SK-N-SH (cell line): Measurements from ENCODE around the gene STXBP6. TPM values are rescaled to one million over a fixed set of nuclear protein-coding genes. Genes with fewer than 3 reads are reported as not detected.

ENCODE experiments used
- CTCF ChIA-PET: fragments of 300-600, 350-600 bp; formaldehyde crosslinking; extraction: SDS; loops from one replicate; lab custom pipeline; 2021; lab: Yijun Ruan, JAX
- POLR2A ChIA-PET: fragments of 350-600 bp; sonication (Branson Sonifier 250); formaldehyde crosslinking; extraction: SDS; loops from one replicate; lab custom pipeline; 2020; ENCODE audit warnings: antibody characterized with exemption, inconsistent platforms; lab: Yijun Ruan, JAX
- DNase-seq: peaks from one replicate; pipeline ENCODE4 v3.0.0; 2012
- H2AFZ ChIP-seq: fragments of 200-600 bp; sonication (generic); 2 replicates; pipeline ENCODE4 v1.8.1; 2016; ENCODE audit warnings: antibody characterized with exemption, mild to moderate bottlenecking, low read depth
- H3F3A ChIP-seq: fragments of 200-600 bp; sonication (generic); replicated peaks from 2 replicates; pipeline ENCODE3; 2016; ENCODE audit warnings: antibody characterized with exemption, mild to moderate bottlenecking; ENCODE audit not compliant: insufficient read depth
- H3K27ac ChIP-seq, 2 experiments: fragments of 200-500 bp in 1 of 2; fragments of 200-600 bp in 1 of 2; sonication (Bioruptor generic) in 1 of 2; sonication (generic), shearing (Covaris generic) in 1 of 2; 2 replicates each; pipeline versions ENCODE4 v1.5.1 to v1.6.1; 2014 to 2016; ENCODE audit warnings: low read depth in 2 of 2, inconsistent platforms in 1 of 2, low read length in 1 of 2, mild to moderate bottlenecking in 1 of 2, mixed read lengths in 1 of 2
- H3K27me3 ChIP-seq: fragments of 200-600 bp; sonication (generic), shearing (Covaris generic); 2 replicates; pipeline ENCODE4 v1.6.1; 2016; ENCODE audit warnings: mixed run types; ENCODE audit not compliant: insufficient read depth
- H3K36me3 ChIP-seq, 2 experiments: fragments of 200-500 bp in 1 of 2; fragments of 200-600 bp in 1 of 2; sonication (Bioruptor generic) in 1 of 2; sonication (generic) in 1 of 2; replicated peaks in 1 of 2; 2 replicates each; pipeline versions ENCODE3 to v1.5.1; 2014 to 2016; ENCODE audit warnings: low read length in 1 of 2, mild to moderate bottlenecking in 1 of 2; ENCODE audit not compliant: insufficient read depth in 2 of 2, control insufficient read depth in 1 of 2
- H3K4me1 ChIP-seq, 2 experiments: fragments of 200-500 bp in 1 of 2; fragments of 200-600 bp in 1 of 2; sonication (Bioruptor generic) in 1 of 2; sonication (generic), shearing (Covaris generic) in 1 of 2; 2 replicates each; pipeline versions ENCODE4 v1.5.1 to v1.6.1; 2014 to 2016; ENCODE audit warnings: low read depth in 1 of 2, low read length in 1 of 2, mixed run types in 1 of 2; ENCODE audit not compliant: insufficient read depth in 2 of 2, control insufficient read depth in 1 of 2
- H3K4me2 ChIP-seq: fragments of 200-600 bp; sonication (generic), shearing (Covaris generic); 2 replicates; pipeline ENCODE4 v1.6.1; 2017; ENCODE audit warnings: mixed run types
- H3K4me3 ChIP-seq, 2 experiments: fragments of 200-500 bp in 1 of 2; fragments of 200-600 bp in 1 of 2; sonication (Bioruptor generic) in 1 of 2; sonication (generic), shearing (Covaris generic) in 1 of 2; 2 replicates each; pipeline versions ENCODE4 v1.5.1 to v1.8.1; 2014 to 2016; ENCODE audit warnings: low read depth in 2 of 2, inconsistent platforms in 1 of 2, low read length in 1 of 2, mild to moderate bottlenecking in 1 of 2, mixed read lengths in 1 of 2, moderate library complexity in 1 of 2
- H3K79me2 ChIP-seq: fragments of 200-600 bp; sonication (generic); 2 replicates; pipeline ENCODE4 v1.8.1; 2017; ENCODE audit warnings: mild to moderate bottlenecking; ENCODE audit not compliant: insufficient read depth
- H3K9ac ChIP-seq: fragments of 200-600 bp; sonication (generic); 2 replicates; pipeline ENCODE4 v1.6.1; 2017; ENCODE audit warnings: mixed run types
- H3K9me2 ChIP-seq: fragments of 200-600 bp; sonication (generic); 2 replicates; pipeline ENCODE4 v1.6.1; 2017; ENCODE audit warnings: mixed run types
- H3K9me3 ChIP-seq: fragments of 200-600 bp; sonication (generic); 2 replicates; pipeline ENCODE4 v1.6.1; 2017; ENCODE audit warnings: mixed run types, mild to moderate bottlenecking, moderate library complexity
- H4K20me1 ChIP-seq: fragments of 200-600 bp; sonication (generic); 2 replicates; pipeline ENCODE4 v1.6.1; 2017; ENCODE audit warnings: mild to moderate bottlenecking, mixed run types; ENCODE audit not compliant: insufficient read depth
- CTCF ChIP-seq: fragments of 200-600 bp; sonication (generic); IDR thresholded peaks from 2 replicates; pipeline ENCODE4 v1.6.1; 2017; ENCODE audit warnings: antibody characterized with exemption, mild to moderate bottlenecking, moderate library complexity
- EP300 ChIP-seq, 2 experiments: IDR thresholded peaks; 2 replicates each; pipeline versions ENCODE4 v1.4.0 to v1.6.1; 2012; ENCODE audit warnings: borderline replicate concordance in 1 of 2, low read depth in 1 of 2, low read length in 1 of 2
- FOSL2 ChIP-seq: IDR thresholded peaks from 2 replicates; pipeline ENCODE4 v1.4.0; 2012; ENCODE audit warnings: low read depth, mild to moderate bottlenecking, moderate library complexity, borderline replicate concordance
- FOXJ3 ChIP-seq: sonication (generic); formaldehyde crosslinking; IDR thresholded peaks from 2 replicates; pipeline ENCODE4 v1.5.1; 2020; ENCODE audit warnings: mild to moderate bottlenecking, missing genetic modification reagents
- FOXM1 ChIP-seq: IDR thresholded peaks from 2 replicates; pipeline ENCODE4 v1.4.0; 2012; ENCODE audit warnings: low read depth, mild to moderate bottlenecking
- GABPA ChIP-seq: IDR thresholded peaks from 2 replicates; pipeline ENCODE4 v1.4.0; 2012; ENCODE audit warnings: low read depth, mild to moderate bottlenecking
- GATA2 ChIP-seq: sonication (generic); formaldehyde crosslinking; IDR thresholded peaks from 2 replicates; pipeline ENCODE4 v1.5.0; 2020; ENCODE audit warnings: mild to moderate bottlenecking, missing genetic modification reagents
- PBX3 ChIP-seq: IDR thresholded peaks from 2 replicates; pipeline ENCODE4; 2012
- RAD21 ChIP-seq: IDR thresholded peaks from 2 replicates; pipeline ENCODE4 v1.6.1; 2012; ENCODE audit warnings: mild to moderate bottlenecking, low read length
- RCOR1 ChIP-seq: fragments of 150-350 bp; IDR thresholded peaks from 2 replicates; pipeline ENCODE4 v1.6.1; 2017; ENCODE audit warnings: antibody characterized with exemption, low read length
- RXRA ChIP-seq: IDR thresholded peaks from 2 replicates; pipeline ENCODE4 v1.4.0; 2012; ENCODE audit warnings: low read depth, mild to moderate bottlenecking, borderline replicate concordance
- TAF1 ChIP-seq: IDR thresholded peaks from 2 replicates; pipeline ENCODE4 v1.6.1; 2012; ENCODE audit warnings: low read depth, mild to moderate bottlenecking, low read length, moderate library complexity, borderline replicate concordance
- USF1 ChIP-seq: IDR thresholded peaks from 2 replicates; pipeline ENCODE4 v1.4.0; 2012; ENCODE audit warnings: low read depth, borderline replicate concordance
- USF2 ChIP-seq: fragments of 150-350 bp; IDR thresholded peaks from 2 replicates; pipeline ENCODE4 v1.6.1; 2017; ENCODE audit warnings: antibody characterized with exemption, low read length, low read depth, borderline replicate concordance
- WGBS: methylation state at CpG from one replicate; pipeline ENCODE4 v1.1.6; 2017; ENCODE audit warnings: low lambda C conversion rate; 5-methylcytosine and 5-hydroxymethylcytosine counted together
- polyA plus RNA-seq, 3 experiments: library from polyadenylated mRNA; depleted of rRNA; stranded (reverse); fragments of >200 nt; gene quantifications; 2 replicates each; pipeline ENCODE4 v1.2.3, GENCODE V29; 2012
- TF ChIP-seq, protein P1 (sequence below): IDR thresholded peaks from 2 replicates; pipeline ENCODE4 v1.6.1; 2012; ENCODE audit warnings: mild to moderate bottlenecking, low read depth, low read length, moderate library complexity

STXBP6 gene
- polyA plus RNA-seq, 1 of the 3 experiments (the other 2 are of a cell fraction) = 0.16 TPM

DNA sequence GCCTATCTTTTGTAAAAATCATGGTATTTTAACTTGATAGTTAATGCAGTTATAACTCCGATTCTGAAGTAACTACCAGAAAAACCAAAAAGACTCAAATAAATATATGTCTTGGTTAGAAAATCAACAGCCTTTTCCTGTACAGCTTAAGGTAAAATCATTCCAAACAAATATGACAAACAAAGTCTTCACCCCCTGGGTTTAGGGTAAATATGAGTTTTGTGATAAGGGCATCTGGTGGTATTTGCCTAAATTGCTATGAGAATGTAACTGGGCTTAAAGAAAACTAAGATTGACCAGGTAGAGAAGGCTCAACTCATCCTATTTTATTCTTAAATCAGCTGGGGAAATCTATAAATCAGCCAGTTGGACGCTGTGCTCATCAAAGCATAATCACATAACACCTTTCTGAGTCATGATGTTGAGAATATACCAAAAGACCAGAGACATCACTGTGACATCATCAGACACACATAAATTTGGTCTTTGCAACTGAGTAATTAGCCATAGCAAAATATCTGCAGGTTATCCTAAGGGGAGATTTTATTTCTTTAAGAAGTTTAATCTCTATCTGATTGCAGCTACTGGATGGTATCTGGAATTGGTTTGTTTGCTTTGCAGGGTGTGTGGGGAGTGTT lies 133.9 kb downstream of the STXBP6 start (continued):
- TF ChIP-seq GABPA (no peak), RXRA (no peak), RAD21 (no peak), EP300 (IDR thresholded peaks at IDR 0.05; ENCODE audit: borderline replicate concordance in 1 of 2, low read depth in 1 of 2, low read length in 1 of 2) (no peak), USF1 (no peak), FOXM1 (no peak), FOXJ3 (no peak), RCOR1 (no peak)
- TF ChIP-seq, protein P1, sequence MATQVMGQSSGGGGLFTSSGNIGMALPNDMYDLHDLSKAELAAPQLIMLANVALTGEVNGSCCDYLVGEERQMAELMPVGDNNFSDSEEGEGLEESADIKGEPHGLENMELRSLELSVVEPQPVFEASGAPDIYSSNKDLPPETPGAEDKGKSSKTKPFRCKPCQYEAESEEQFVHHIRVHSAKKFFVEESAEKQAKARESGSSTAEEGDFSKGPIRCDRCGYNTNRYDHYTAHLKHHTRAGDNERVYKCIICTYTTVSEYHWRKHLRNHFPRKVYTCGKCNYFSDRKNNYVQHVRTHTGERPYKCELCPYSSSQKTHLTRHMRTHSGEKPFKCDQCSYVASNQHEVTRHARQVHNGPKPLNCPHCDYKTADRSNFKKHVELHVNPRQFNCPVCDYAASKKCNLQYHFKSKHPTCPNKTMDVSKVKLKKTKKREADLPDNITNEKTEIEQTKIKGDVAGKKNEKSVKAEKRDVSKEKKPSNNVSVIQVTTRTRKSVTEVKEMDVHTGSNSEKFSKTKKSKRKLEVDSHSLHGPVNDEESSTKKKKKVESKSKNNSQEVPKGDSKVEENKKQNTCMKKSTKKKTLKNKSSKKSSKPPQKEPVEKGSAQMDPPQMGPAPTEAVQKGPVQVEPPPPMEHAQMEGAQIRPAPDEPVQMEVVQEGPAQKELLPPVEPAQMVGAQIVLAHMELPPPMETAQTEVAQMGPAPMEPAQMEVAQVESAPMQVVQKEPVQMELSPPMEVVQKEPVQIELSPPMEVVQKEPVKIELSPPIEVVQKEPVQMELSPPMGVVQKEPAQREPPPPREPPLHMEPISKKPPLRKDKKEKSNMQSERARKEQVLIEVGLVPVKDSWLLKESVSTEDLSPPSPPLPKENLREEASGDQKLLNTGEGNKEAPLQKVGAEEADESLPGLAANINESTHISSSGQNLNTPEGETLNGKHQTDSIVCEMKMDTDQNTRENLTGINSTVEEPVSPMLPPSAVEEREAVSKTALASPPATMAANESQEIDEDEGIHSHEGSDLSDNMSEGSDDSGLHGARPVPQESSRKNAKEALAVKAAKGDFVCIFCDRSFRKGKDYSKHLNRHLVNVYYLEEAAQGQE = no peak

DNA sequence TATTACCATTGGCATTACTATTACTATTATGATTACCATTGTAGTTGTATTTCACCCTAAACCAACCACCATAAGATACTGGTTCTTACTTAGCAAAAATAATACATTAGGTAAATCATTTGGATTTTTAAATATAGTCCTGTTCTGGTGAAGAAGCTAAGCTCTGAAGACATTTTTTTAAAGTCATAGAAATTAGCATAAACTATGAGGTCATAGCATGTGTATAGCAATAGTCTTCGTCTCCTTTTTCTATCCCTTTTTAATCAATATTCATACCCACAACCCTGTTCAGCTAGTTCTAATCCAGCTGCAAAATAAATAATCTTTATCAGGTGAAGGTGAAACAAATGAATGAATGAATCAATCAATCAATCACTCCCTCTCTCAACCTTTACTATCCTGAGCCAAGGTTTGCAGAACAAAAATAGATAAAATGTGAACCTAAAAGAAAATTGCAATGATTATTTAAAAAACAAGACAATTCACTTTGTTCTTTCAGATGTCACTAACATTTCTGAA lies 134.5 kb downstream of the STXBP6 start:
- CTCF ChIA-PET = no interaction called here
- H3K27me3 ChIP-seq = no peaks in the 10 kb centered on the region
- TF ChIP-seq FOSL2 (no peak), TAF1 (no peak), GABPA (no peak)
- no peak overlapping the region for H3K4me2 ChIP-seq
- no peak overlapping the region for H2AFZ ChIP-seq
- H3K36me3 ChIP-seq = no peaks in the 10 kb centered on the region
- no peaks in the 10 kb centered on the region for H3K79me2 ChIP-seq
- no peak for DNase-seq
- no peak overlapping the region for H3K27ac ChIP-seq
- H3K9me3 ChIP-seq = no peaks in the 10 kb centered on the region
- no peaks in the 10 kb centered on the region for H3K4me1 ChIP-seq
- WGBS = 10% methylated on average over 1 of the region's 1 CpG
- no peaks in the 10 kb centered on the region for H3F3A ChIP-seq
- no peaks in the 10 kb centered on the region for H3K9me2 ChIP-seq
- no peak overlapping the region for H3K9ac ChIP-seq
- H4K20me1 ChIP-seq = no peaks in the 10 kb centered on the region
- POLR2A ChIA-PET = no interaction called here
- H3K4me3 ChIP-seq = no peak overlapping the region

- WGBS = 6% methylated on average over 1 of the region's 1 CpG
- TF ChIP-seq USF2 (no peak), RAD21 (no peak), GATA2 (CRISPR knock-in tag) (no peak), USF1 (no peak), PBX3 (no peak), CTCF (no peak)
Observed at GRCh38 chr14:24913746-24914145, 136.2 kb downstream of the STXBP6 start.

More at GRCh38 chr14:24913746-24914145, 136.2 kb downstream of the STXBP6 start:
- Histone ChIP-seq H3K27ac (no peak overlapping the region), H3K4me1 (no peaks in the 10 kb centered on the region), H3K9ac (no peak overlapping the region), H4K20me1 (no peaks in the 10 kb centered on the region), H3K27me3 (peaks cover 8% of the 10 kb centered on the region; the same call in 1 of the 2 replicates), H3K4me2 (no peak overlapping the region), H3K4me3 (no peak overlapping the region), H3K79me2 (no peaks in the 10 kb centered on the region), H3K9me3 (no peaks in the 10 kb centered on the region), H3F3A (no peaks in the 10 kb centered on the region), H2AFZ (no peak overlapping the region), H3K9me2 (no peaks in the 10 kb centered on the region), H3K36me3 (no peaks in the 10 kb centered on the region)
- CTCF ChIA-PET = no interaction called here
- POLR2A ChIA-PET = no interaction called here
- DNase-seq = no peak
